Loucy (cell line): ENCODE results near the gene SLC6A11.

Source experiments
- EZH2phosphoT487 ChIP-seq: fragments of 200-600 bp; IDR thresholded peaks from 2 replicates; pipeline ENCODE4 v1.6.1; 2018; ENCODE audit warnings: antibody characterized with exemption, mild to moderate bottlenecking, moderate library complexity, borderline replicate concordance
- TF ChIP-seq, protein P1 (sequence below): fragments of 200-600 bp; sonication (generic); conservative IDR thresholded peaks from 2 replicates; pipeline ENCODE4 v1.5.1; 2014; ENCODE audit warnings: mild to moderate bottlenecking, antibody characterized with exemption, low read length

DNA sequence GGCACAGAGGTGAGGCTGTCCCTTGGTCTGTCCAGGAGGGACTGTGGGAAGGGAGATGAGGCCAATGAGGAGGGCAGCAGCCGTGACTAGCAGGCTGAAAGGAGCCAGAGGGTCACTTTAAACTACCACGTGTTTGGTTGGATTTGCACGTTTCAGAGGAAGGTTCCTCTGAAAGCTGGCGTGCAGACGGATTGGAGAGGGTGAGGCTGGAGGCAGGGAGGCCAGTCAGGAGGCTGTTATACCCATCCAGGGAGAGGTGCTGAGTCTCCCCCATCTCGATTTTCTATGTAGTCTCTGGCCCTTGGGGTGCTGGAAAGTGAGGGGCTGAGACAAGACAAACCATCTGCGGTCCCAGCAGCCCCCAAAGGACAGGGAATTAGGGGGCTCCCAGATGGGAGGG is 116.6 kb downstream of the SLC6A11 start:
- TF ChIP-seq, protein P1, sequence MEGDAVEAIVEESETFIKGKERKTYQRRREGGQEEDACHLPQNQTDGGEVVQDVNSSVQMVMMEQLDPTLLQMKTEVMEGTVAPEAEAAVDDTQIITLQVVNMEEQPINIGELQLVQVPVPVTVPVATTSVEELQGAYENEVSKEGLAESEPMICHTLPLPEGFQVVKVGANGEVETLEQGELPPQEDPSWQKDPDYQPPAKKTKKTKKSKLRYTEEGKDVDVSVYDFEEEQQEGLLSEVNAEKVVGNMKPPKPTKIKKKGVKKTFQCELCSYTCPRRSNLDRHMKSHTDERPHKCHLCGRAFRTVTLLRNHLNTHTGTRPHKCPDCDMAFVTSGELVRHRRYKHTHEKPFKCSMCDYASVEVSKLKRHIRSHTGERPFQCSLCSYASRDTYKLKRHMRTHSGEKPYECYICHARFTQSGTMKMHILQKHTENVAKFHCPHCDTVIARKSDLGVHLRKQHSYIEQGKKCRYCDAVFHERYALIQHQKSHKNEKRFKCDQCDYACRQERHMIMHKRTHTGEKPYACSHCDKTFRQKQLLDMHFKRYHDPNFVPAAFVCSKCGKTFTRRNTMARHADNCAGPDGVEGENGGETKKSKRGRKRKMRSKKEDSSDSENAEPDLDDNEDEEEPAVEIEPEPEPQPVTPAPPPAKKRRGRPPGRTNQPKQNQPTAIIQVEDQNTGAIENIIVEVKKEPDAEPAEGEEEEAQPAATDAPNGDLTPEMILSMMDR, result no peak
- TF ChIP-seq EZH2phosphoT487, result no peak
